ENCODE data around the gene DDX59. TPM values are rescaled to one million over a fixed set of nuclear protein-coding genes. Genes with fewer than 3 reads are reported as not detected.

Gene DDX59
- total and polyA plus RNA-seq, 2 experiments from 2014 or later: 9.6 to 13.3 TPM

DNA sequence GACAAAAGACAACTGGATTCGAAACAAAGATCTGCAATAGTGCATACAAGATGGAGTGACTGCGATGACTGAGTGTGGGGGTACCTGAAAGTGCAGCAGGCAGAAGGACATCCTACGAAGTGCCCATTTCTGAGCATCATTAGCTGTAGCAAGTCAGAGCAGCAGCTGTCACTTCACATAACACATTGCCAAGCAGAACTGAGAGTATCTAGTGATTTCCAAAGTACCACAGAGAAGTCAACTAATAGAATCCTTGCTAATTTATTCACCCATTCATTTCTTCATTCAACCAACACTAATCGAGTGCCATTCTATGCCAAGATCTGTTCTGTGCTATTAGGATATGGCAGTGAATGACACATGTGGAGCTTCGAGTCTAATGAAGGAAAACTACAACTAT is 37.4 kb upstream of the DDX59 start:
- H3K4me3 ChIP-seq: no peak overlapping the region
- H3K9me3 ChIP-seq (ENCODE audit: low read depth): no peaks in the 10 kb centered on the region
- no peak for DNase-seq (ENCODE audit: low read depth in 1 of 2, low spot score in 1 of 2)
- no peak overlapping the region for H3K27ac ChIP-seq
- TF ChIP-seq, protein P1, sequence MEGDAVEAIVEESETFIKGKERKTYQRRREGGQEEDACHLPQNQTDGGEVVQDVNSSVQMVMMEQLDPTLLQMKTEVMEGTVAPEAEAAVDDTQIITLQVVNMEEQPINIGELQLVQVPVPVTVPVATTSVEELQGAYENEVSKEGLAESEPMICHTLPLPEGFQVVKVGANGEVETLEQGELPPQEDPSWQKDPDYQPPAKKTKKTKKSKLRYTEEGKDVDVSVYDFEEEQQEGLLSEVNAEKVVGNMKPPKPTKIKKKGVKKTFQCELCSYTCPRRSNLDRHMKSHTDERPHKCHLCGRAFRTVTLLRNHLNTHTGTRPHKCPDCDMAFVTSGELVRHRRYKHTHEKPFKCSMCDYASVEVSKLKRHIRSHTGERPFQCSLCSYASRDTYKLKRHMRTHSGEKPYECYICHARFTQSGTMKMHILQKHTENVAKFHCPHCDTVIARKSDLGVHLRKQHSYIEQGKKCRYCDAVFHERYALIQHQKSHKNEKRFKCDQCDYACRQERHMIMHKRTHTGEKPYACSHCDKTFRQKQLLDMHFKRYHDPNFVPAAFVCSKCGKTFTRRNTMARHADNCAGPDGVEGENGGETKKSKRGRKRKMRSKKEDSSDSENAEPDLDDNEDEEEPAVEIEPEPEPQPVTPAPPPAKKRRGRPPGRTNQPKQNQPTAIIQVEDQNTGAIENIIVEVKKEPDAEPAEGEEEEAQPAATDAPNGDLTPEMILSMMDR (IDR thresholded peaks at IDR 0.05; ENCODE audit: low read depth, low read length): no peak
- no peaks in the 10 kb centered on the region for H3K4me1 ChIP-seq (ENCODE audit: low read depth)
- H3K36me3 ChIP-seq: no peaks in the 10 kb centered on the region
- no peaks in the 10 kb centered on the region for H3K27me3 ChIP-seq

DNA sequence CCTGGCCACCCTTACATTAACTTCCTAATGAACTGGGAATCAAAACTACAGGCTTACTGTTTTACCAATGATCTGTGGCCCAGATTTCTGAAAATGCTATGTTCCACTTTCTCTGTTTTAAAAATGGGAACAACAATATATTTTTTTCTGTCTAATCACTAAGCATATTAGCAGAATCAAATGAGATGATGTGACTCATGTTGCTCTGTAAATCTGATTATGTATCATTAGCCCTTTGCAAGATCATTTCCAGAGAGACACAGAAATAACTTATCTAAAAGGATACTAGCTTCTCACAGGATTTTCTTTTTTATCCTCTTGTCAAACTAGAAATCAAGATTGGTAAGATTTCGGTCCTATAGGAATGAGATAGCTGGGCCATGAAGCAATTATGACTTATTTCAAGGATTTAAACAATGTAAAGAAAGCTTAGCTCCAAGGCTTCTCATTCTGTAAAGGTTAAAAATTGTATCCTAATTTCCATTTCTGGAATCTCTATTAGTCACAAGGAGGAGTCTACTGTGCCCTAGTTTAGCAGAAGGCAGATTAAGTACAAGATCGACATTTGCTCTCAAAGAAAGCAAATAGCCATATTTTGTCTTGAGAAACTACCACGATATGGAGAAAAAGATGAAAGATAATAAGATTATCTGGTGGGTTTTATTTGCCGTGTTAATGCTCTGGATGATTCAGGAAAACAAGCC is 36.6 kb upstream of the DDX59 start:
- H3K4me1 ChIP-seq (ENCODE audit: low read depth): no peaks in the 10 kb centered on the region
- TF ChIP-seq, protein P1 (IDR thresholded peaks at IDR 0.05; ENCODE audit: low read depth, low read length): no peak
- no peaks in the 10 kb centered on the region for H3K36me3 ChIP-seq
- H3K4me3 ChIP-seq: no peak overlapping the region
- no peaks in the 10 kb centered on the region for H3K9me3 ChIP-seq (ENCODE audit: low read depth)
- H3K27ac ChIP-seq: no peak overlapping the region
- DNase-seq (ENCODE audit: low read depth in 1 of 2, low spot score in 1 of 2): no peak
- no peaks in the 10 kb centered on the region for H3K27me3 ChIP-seq

DNA sequence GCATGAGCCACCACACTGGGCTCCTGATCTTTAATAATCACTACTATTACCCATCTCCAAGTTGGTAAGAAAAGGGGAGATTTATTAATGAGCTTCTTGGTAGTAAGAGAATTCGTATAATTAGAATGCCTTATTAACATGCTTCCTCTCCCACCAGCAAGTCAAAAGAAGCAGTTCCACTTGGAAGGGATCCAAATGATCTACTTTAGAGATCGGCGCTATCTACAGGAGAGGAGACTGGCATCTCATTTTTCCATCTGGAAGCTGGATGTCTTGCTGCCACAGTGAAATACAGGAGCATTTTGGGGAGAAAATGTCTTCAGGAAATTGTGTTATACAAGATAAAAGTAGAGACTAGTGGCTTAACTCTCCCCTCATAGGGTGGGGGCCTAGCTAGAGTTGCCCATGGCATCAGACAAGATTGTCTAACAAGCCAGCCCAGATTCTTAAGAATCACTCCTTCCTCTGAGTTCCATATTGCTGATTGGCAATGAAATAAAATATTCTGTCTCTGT is 35.3 kb upstream of the DDX59 start:
- Histone ChIP-seq H3K36me3 (no peaks in the 10 kb centered on the region), H3K27ac (no peak overlapping the region), H3K9me3 (ENCODE audit: low read depth) (no peaks in the 10 kb centered on the region), H3K4me1 (ENCODE audit: low read depth) (no peaks in the 10 kb centered on the region), H3K27me3 (no peaks in the 10 kb centered on the region), H3K4me3 (no peak overlapping the region)
- no peak for DNase-seq (ENCODE audit: low read depth in 1 of 2, low spot score in 1 of 2)
- TF ChIP-seq, protein P1 (IDR thresholded peaks at IDR 0.05; ENCODE audit: low read depth, low read length): no peak

DNA sequence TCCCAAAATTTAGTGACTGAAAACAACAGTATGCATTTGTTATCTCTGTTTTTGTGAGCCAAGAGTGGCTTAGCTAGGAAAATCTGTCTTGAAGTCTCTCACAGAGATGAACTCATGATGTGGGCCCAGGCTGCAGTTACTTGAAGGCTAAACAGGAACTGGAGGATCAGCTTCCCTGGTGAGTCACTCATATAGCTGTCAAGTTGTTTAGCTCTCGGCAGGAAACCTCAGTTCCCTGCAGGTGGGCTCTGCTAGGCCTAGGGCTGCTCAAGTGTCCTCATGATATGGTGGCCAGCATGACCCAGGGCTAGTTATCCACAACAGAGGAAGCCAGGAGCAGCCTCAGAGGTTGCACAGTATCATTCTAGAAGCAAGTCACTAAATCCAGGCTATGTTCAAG is 30.2 kb upstream of the DDX59 start:
- Histone ChIP-seq H3K4me1 (ENCODE audit: low read depth) (no peaks in the 10 kb centered on the region), H3K27me3 (no peaks in the 10 kb centered on the region), H3K4me3 (no peak overlapping the region), H3K36me3 (no peaks in the 10 kb centered on the region), H3K9me3 (ENCODE audit: low read depth) (no peaks in the 10 kb centered on the region), H3K27ac (no peak overlapping the region)
- DNase-seq (ENCODE audit: low read depth in 1 of 2, low spot score in 1 of 2): no peak
- TF ChIP-seq, protein P1 (IDR thresholded peaks at IDR 0.05; ENCODE audit: low read depth, low read length): no peak

DNA sequence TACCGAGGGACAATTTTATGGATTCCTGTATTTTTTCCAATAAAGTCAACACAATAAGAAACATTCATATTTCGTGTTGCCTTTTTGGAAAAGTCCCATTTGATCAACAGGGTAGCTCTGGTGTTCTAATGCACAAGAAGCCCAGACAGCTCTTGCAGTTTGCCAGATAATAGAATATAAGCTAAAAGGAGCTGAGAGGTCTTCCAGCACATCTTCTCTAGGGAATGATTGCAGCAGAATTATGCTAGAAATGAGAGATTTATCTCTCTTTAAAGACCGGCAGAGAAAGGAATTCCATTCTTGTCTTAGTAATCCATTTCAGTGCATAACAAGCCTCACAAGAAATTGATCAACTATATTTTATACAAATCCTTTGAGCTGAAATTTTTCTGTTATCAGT is 25.0 kb upstream of the DDX59 start:
- TF ChIP-seq, protein P1 (IDR thresholded peaks at IDR 0.05; ENCODE audit: low read depth, low read length): no peak
- Histone ChIP-seq H3K9me3 (ENCODE audit: low read depth) (no peaks in the 10 kb centered on the region), H3K4me3 (no peak overlapping the region), H3K36me3 (no peaks in the 10 kb centered on the region), H3K27ac (no peak overlapping the region), H3K4me1 (ENCODE audit: low read depth) (no peaks in the 10 kb centered on the region), H3K27me3 (no peaks in the 10 kb centered on the region)
- DNase-seq (ENCODE audit: low read depth in 1 of 2, low spot score in 1 of 2): no peak

All from cardiac muscle cell (in vitro differentiated cells and primary cell).